Measurements from ENCODE around the gene ZNF618. TPM values are rescaled to one million over a fixed set of nuclear protein-coding genes. Genes with fewer than 3 reads are reported as not detected.

ZNF618 gene
- total RNA-seq, 4 donors from 2014 or later = 0.68 to 2.1 (median 1.3) TPM

GRCh38 chr9:114016101-114016500 lies 140.0 kb downstream of the ZNF618 start:
- H3K36me3 ChIP-seq = peaks cover 0 to 41% (median 0%) of the 10 kb centered on the region in 3 donors
- intact Hi-C loops (cut with DNase I) = no loop called here
- TF ChIP-seq POLR2A (IDR thresholded peaks at IDR 0.05) (no peak), CTCF (IDR thresholded peaks at IDR 0.05) (no peak)
- peaks cover 0 to 14% (median 0%) of the 10 kb centered on the region in 3 donors for H3K9me3 ChIP-seq
- no peak overlapping the region for H3K27ac ChIP-seq
- no peak overlapping the region for H3K4me3 ChIP-seq
- 83 to 87% methylated on average over 5 to 6 of the region's 6 CpGs for WGBS, 2 donors
- H3K4me1 ChIP-seq = peaks cover 0 to 5% (median 0%) of the 10 kb centered on the region in 3 donors
- no peaks in the 10 kb centered on the region for H3K27me3 ChIP-seq
- DNase-seq = no peak

- TF ChIP-seq CTCF (IDR thresholded peaks at IDR 0.05) (no peak), POLR2A (IDR thresholded peaks at IDR 0.05) (no peak)
- intact Hi-C loops (cut with DNase I) = no loop called here
- Histone ChIP-seq H3K9me3 (peaks cover 0 to 14% (median 0%) of the 10 kb centered on the region in 3 donors), H3K27ac (no peak overlapping the region), H3K4me3 (no peak overlapping the region), H3K27me3 (no peaks in the 10 kb centered on the region), H3K4me1 (peaks cover 0 to 5% (median 0%) of the 10 kb centered on the region in 3 donors), H3K36me3 (peaks cover 0 to 47% (median 0%) of the 10 kb centered on the region in 3 donors)
- no peak for DNase-seq
- 92 to 94% methylated on average over 6 of the region's 14 CpGs for WGBS, 2 donors
Measured at GRCh38 chr9:114016629-114017423, 140.7 kb downstream of the ZNF618 start.

DNA sequence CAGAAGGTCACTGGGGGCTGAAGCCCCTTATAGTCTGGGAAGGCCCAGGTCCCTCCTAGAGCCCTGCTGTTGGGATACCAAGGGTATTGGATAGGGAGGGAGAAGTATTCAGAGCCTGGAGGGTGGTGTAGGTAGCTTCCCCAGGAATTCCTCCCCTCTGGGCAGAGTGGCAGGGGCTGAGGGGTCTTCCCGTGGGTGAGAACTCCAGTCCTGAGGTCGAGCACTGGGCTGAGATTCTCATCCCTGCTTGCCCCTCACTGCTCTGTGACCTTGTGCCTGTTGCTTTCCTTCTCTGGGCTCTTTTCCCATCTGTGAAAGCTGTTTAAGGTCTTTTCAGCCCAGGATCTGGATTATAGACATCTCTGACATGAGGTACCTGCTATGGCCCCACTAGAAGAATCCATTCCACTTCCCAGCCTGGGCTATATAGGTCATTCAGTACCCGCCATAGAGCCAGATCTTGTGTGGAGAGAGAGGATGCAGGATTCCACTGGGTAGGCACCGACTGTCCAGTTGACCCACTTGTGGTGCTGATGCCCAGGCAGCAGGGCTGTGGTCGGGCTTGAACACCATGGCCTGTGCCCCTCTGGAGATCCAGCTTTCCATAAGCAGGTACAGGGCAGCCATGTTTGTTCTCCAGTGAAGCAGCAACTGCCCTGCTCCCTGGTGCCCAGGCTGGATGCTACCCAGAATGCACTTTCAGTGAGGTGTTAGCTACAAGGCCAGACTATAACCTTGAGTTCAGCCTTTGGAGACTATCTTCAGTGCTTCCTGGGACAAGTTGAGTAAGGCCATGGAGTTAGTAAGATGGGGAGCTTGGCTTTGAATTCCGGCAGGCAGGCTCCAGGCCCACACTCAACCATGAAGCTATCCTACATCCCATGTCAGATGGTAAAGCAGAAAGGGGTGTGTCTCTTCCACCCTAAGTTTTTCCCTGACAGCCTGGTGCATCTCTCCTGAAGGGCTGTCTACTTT lies 141.9 kb downstream of the ZNF618 start:
- Histone ChIP-seq H3K27ac (no peak overlapping the region), H3K9me3 (peaks cover 0 to 14% (median 3%) of the 10 kb centered on the region in 3 donors), H3K4me3 (no peak overlapping the region), H3K36me3 (peaks cover 0 to 52% (median 0%) of the 10 kb centered on the region in 3 donors), H3K4me1 (peaks cover 0 to 5% (median 0%) of the 10 kb centered on the region in 3 donors), H3K27me3 (no peaks in the 10 kb centered on the region)
- no peak for DNase-seq
- intact Hi-C loops (cut with DNase I) = no loop called here
- 72 to 94% methylated on average over 3 to 5 of the region's 6 CpGs for WGBS, 2 donors
- TF ChIP-seq POLR2A (IDR thresholded peaks at IDR 0.05) (no peak), CTCF (IDR thresholded peaks at IDR 0.05) (no peak)

DNA sequence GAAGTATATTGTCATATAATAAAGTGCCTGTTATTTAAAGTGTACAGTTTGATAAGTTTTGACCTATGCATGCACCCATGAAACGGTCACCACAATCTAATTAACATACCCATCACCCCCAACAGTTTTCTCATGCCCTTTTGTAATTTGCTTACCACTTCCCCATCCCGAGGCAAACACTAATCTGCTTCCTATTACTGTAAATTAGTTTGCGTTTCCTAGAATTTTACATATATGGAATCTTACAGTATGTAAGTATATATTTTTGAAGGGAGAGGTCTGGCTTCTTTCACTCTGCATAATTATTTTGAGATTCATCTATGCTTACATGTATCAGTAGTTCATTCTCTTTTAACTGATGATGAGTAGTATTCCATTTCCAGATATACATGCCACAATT lies 145.5 kb downstream of the ZNF618 start:
- TF ChIP-seq POLR2A (IDR thresholded peaks at IDR 0.05) = no peak
- no peak for TF ChIP-seq CTCF (IDR thresholded peaks at IDR 0.05)
- Histone ChIP-seq H3K27ac (no peak overlapping the region), H3K4me3 (no peak overlapping the region), H3K36me3 (peaks cover 0 to 65% (median 0%) of the 10 kb centered on the region in 3 donors), H3K9me3 (peaks cover 0 to 10% (median 8%) of the 10 kb centered on the region in 3 donors), H3K4me1 (no peaks in the 10 kb centered on the region), H3K27me3 (no peaks in the 10 kb centered on the region)
- intact Hi-C loops (cut with DNase I) = no loop called here
- no peak for DNase-seq
- 68 to 80% methylated on average over 3 of the region's 3 CpGs for WGBS, 2 donors

Measured in esophagus squamous epithelium (tissue), 5 donors.